ENCODE data around the gene TMTC2. TPM values are rescaled to one million over a fixed set of nuclear protein-coding genes. Genes with fewer than 3 reads are reported as not detected.

TMTC2 gene
- total and polyA plus RNA-seq, 4 experiments from 2014 or later = 0.09 to 8.2 (median 4.2) TPM

- peaks cover 25 to 43% of the 10 kb centered on the region in 2 donors for H3K36me3 Mint-ChIP-seq
- peaks cover 3 to 42% (median 28%) of the 10 kb centered on the region in 8 donors for H3K9me3 Mint-ChIP-seq
- ChIA-PET CTCF (ENCODE audit: partially characterized antibody) (no interaction called here), POLR2A (ENCODE audit: partially characterized antibody) (no interaction called here)
- Histone ChIP-seq H3K27me3 (ENCODE audit: insufficient read depth, low read length) (no peaks in the 10 kb centered on the region), H3K4me3 (ENCODE audit: low read length in 2 of 2) (no peak overlapping the region), H3K27ac (ENCODE audit: low read depth, low read length) (no peak overlapping the region), H3K36me3 (ENCODE audit: insufficient read depth, low read length) (no peaks in the 10 kb centered on the region), H3K4me1 (ENCODE audit: insufficient read depth, low read length) (no peaks in the 10 kb centered on the region), H3K9me3 (ENCODE audit: control insufficient read depth in 1 of 2, low read length in 2 of 2) (no peaks in the 10 kb centered on the region)
- no peak overlapping the region for H3K4me3 Mint-ChIP-seq
- no peaks in the 10 kb centered on the region for H3K4me1 Mint-ChIP-seq
- DNase-seq = no peak
- H3K27ac Mint-ChIP-seq = no peak overlapping the region
- H3K27me3 Mint-ChIP-seq = no peaks in the 10 kb centered on the region
- intact Hi-C loops (cut with micrococcal nuclease) = no loop called here
Measured at GRCh38 chr12:83008703-83009102, 322.0 kb downstream of the TMTC2 start.

GRCh38 chr12:83010169-83010804 is 323.6 kb downstream of the TMTC2 start:
- DNase-seq = peak in 1 of 5 donors; percentile 19
- POLR2A ChIA-PET (ENCODE audit: partially characterized antibody) = no interaction called here
- intact Hi-C loops (cut with micrococcal nuclease) = no loop called here

GRCh38 chr12:83015390-83016217 is 328.9 kb downstream of the TMTC2 start:
- Mint-ChIP-seq H3K4me1 (no peaks in the 10 kb centered on the region), H3K27ac (peak overlapping the region in 1 of 7 donors; percentile 17), H3K36me3 (peaks cover 0 to 7% of the 10 kb centered on the region in 2 donors), H3K9me3 (peaks cover 0 to 8% (median 4%) of the 10 kb centered on the region in 8 donors), H3K27me3 (no peaks in the 10 kb centered on the region), H3K4me3 (no peak overlapping the region)
- POLR2A ChIA-PET (ENCODE audit: partially characterized antibody) = interaction anchor here (0.6 kb wide), 1 partner anchor 12 kb away, joined by 3 read pairs; no protein-coding TSS in a partner anchor
- no peak overlapping the region for H3K4me3 ChIP-seq (ENCODE audit: low read length in 2 of 2)
- intact Hi-C loops (cut with micrococcal nuclease) = no loop called here
- H3K27me3 ChIP-seq (ENCODE audit: insufficient read depth, low read length) = no peaks in the 10 kb centered on the region
- no peaks in the 10 kb centered on the region for H3K36me3 ChIP-seq (ENCODE audit: insufficient read depth, low read length)
- H3K4me1 ChIP-seq (ENCODE audit: insufficient read depth, low read length) = no peaks in the 10 kb centered on the region
- peak in 1 of 5 donors; percentile 19 for DNase-seq
- CTCF ChIA-PET (ENCODE audit: partially characterized antibody) = no interaction called here
- no peak overlapping the region for H3K27ac ChIP-seq (ENCODE audit: low read depth, low read length)
- no peaks in the 10 kb centered on the region for H3K9me3 ChIP-seq (ENCODE audit: control insufficient read depth in 1 of 2, low read length in 2 of 2)

More at GRCh38 chr12:83010169-83010804, 323.6 kb downstream of the TMTC2 start:
- H3K27me3 ChIP-seq (ENCODE audit: insufficient read depth, low read length) = no peaks in the 10 kb centered on the region
- no peak overlapping the region for H3K4me3 Mint-ChIP-seq
- H3K4me1 Mint-ChIP-seq = no peaks in the 10 kb centered on the region
- no peaks in the 10 kb centered on the region for H3K4me1 ChIP-seq (ENCODE audit: insufficient read depth, low read length)
- H3K36me3 Mint-ChIP-seq = peaks cover 24 to 43% of the 10 kb centered on the region in 2 donors
- H3K27ac ChIP-seq (ENCODE audit: low read depth, low read length) = no peak overlapping the region
- H3K4me3 ChIP-seq (ENCODE audit: low read length in 2 of 2) = no peak overlapping the region
- no peak overlapping the region for H3K27ac Mint-ChIP-seq
- peaks cover 3 to 42% (median 28%) of the 10 kb centered on the region in 8 donors for H3K9me3 Mint-ChIP-seq
- H3K9me3 ChIP-seq (ENCODE audit: control insufficient read depth in 1 of 2, low read length in 2 of 2) = no peaks in the 10 kb centered on the region
- no peaks in the 10 kb centered on the region for H3K36me3 ChIP-seq (ENCODE audit: insufficient read depth, low read length)
- no peaks in the 10 kb centered on the region for H3K27me3 Mint-ChIP-seq
- CTCF ChIA-PET (ENCODE audit: partially characterized antibody) = interaction anchor here (1.3 kb wide), 1 partner anchor 10 kb away, joined by 3 read pairs; no protein-coding TSS in a partner anchor

- no peaks in the 10 kb centered on the region for H3K27me3 Mint-ChIP-seq
- H3K27ac Mint-ChIP-seq = no peak overlapping the region
- no peaks in the 10 kb centered on the region for H3K4me1 ChIP-seq (ENCODE audit: insufficient read depth, low read length)
- no peaks in the 10 kb centered on the region for H3K27me3 ChIP-seq (ENCODE audit: insufficient read depth, low read length)
- H3K9me3 Mint-ChIP-seq = peaks cover 0 to 4% (median 1%) of the 10 kb centered on the region in 8 donors
- no peak overlapping the region for H3K4me3 Mint-ChIP-seq
- H3K27ac ChIP-seq (ENCODE audit: low read depth, low read length) = no peak overlapping the region
- no peaks in the 10 kb centered on the region for H3K4me1 Mint-ChIP-seq
- ChIA-PET POLR2A (ENCODE audit: partially characterized antibody) (interaction anchor here (0.6 kb wide), 1 partner anchor 12 kb away, joined by 3 read pairs; no protein-coding TSS in a partner anchor), CTCF (ENCODE audit: partially characterized antibody) (interaction anchor here (0.7 kb wide), 1 partner anchor 51 kb away, joined by 3 read pairs; no protein-coding TSS in a partner anchor)
- no peaks in the 10 kb centered on the region for H3K36me3 ChIP-seq (ENCODE audit: insufficient read depth, low read length)
- H3K9me3 ChIP-seq (ENCODE audit: control insufficient read depth in 1 of 2, low read length in 2 of 2) = no peaks in the 10 kb centered on the region
- no peak overlapping the region for H3K4me3 ChIP-seq (ENCODE audit: low read length in 2 of 2)
- intact Hi-C loops (cut with micrococcal nuclease) = no loop called here
- H3K36me3 Mint-ChIP-seq = peaks cover 0 to 4% of the 10 kb centered on the region in 2 donors
- DNase-seq = no peak
Measured at GRCh38 chr12:83016218-83016835, 329.6 kb downstream of the TMTC2 start.

- Mint-ChIP-seq H3K27me3 (no peaks in the 10 kb centered on the region), H3K27ac (no peak overlapping the region), H3K36me3 (no peaks in the 10 kb centered on the region), H3K4me1 (no peaks in the 10 kb centered on the region), H3K9me3 (no peaks in the 10 kb centered on the region), H3K4me3 (no peak overlapping the region)
- Histone ChIP-seq H3K9me3 (ENCODE audit: control insufficient read depth in 1 of 2, low read length in 2 of 2) (no peaks in the 10 kb centered on the region), H3K4me3 (ENCODE audit: low read length in 2 of 2) (no peak overlapping the region), H3K27me3 (ENCODE audit: insufficient read depth, low read length) (no peaks in the 10 kb centered on the region), H3K27ac (ENCODE audit: low read depth, low read length) (no peak overlapping the region), H3K36me3 (ENCODE audit: insufficient read depth, low read length) (no peaks in the 10 kb centered on the region), H3K4me1 (ENCODE audit: insufficient read depth, low read length) (no peaks in the 10 kb centered on the region)
- CTCF ChIA-PET (ENCODE audit: partially characterized antibody) = interaction anchor here (0.7 kb wide), 1 partner anchor 52 kb away, joined by 3 read pairs; no protein-coding TSS in a partner anchor
- POLR2A ChIA-PET (ENCODE audit: partially characterized antibody) = no interaction called here
- intact Hi-C loops (cut with micrococcal nuclease) = no loop called here
- DNase-seq = no peak
Measured at GRCh38 chr12:83016991-83017390, 330.3 kb downstream of the TMTC2 start.

- Mint-ChIP-seq H3K9me3 (no peaks in the 10 kb centered on the region), H3K27ac (no peak overlapping the region), H3K36me3 (no peaks in the 10 kb centered on the region), H3K4me3 (no peak overlapping the region), H3K27me3 (no peaks in the 10 kb centered on the region), H3K4me1 (no peaks in the 10 kb centered on the region)
- intact Hi-C loops (cut with micrococcal nuclease) = no loop called here
- DNase-seq = no peak
- Histone ChIP-seq H3K9me3 (ENCODE audit: control insufficient read depth in 1 of 2, low read length in 2 of 2) (no peaks in the 10 kb centered on the region), H3K27ac (ENCODE audit: low read depth, low read length) (no peak overlapping the region), H3K27me3 (ENCODE audit: insufficient read depth, low read length) (no peaks in the 10 kb centered on the region), H3K4me3 (ENCODE audit: low read length in 2 of 2) (no peak overlapping the region), H3K4me1 (ENCODE audit: insufficient read depth, low read length) (no peaks in the 10 kb centered on the region), H3K36me3 (ENCODE audit: insufficient read depth, low read length) (no peaks in the 10 kb centered on the region)
- CTCF ChIA-PET (ENCODE audit: partially characterized antibody) = no interaction called here
- POLR2A ChIA-PET (ENCODE audit: partially characterized antibody) = no interaction called here
Measured at GRCh38 chr12:83018088-83018487, 331.4 kb downstream of the TMTC2 start.
